ENCODE data around the gene NRP2. TPM values are rescaled to one million over a fixed set of nuclear protein-coding genes. Genes with fewer than 3 reads are reported as not detected.

The NRP2 gene
- total RNA-seq, 1 donor from 2014 or later, result 7.7 TPM

- ATAC-seq, result peak; percentile 31
- DNase-seq (ENCODE audit: low spot score), result no peak
These were observed 44.2 kb downstream of the NRP2 start for GRCh38 chr2:205726506-205726905.

DNA sequence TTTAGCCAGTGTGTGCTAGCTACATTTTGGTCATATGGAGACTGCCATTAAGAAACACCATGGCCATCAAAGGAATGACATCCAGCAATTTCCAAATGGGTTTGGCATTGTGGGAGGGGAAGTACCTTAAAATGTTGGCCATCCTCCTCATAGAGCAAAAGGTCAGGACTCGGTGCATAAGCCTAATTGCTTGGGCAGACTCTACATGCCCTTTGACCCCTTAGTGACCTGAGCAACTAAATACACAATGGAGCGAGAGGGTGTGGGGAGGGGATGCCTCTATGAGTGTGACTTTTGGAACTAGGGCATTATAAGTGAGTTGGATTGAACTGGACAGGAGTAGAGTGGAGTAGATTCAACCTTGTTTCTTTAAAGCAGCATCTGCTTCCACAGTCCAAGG, 44.9 kb downstream of the NRP2 start:
- DNase-seq (ENCODE audit: low spot score), result peak; percentile 80
- peak; percentile 95 for ATAC-seq

DNA sequence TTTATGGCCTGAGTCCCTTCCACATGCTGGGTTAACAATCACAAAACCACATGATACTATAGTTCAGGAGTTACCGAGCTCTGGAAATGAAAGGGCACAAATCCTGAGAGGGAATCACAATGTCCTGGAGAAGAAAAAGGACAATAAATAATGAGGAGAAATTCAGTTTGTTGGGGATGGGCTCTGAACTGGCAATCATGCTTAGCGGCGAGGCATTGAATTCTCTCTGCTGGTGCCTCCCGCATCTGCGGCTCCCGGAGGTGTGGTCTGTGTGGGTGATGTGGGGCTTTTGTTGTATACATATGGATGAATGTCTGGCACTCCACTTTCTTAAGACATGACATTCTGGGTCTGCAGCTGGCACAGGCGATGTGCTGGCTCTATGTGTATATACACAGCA, 46.1 kb downstream of the NRP2 start:
- ATAC-seq (no peak), DNase-seq (ENCODE audit: low spot score) (no peak)

DNA sequence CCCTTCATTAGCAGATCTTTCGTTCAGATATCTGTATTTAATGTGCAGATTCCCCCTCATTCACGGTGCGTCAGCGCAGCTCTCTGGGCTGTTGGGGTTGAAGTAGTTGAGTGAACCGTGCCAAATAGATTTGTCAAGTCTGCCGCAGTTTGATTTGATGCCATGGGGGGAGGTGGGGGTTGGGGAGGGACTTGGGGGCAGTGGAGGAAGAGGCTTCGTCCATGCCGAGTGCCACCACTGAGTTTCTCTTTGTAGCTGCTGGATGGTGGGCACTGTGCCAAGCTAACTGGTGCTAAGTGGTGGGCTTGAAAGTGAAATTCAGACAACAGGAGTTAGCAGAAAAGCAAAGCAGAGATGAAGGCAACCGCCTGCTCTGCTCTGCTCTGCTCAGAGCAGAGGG, 47.9 kb downstream of the NRP2 start:
- DNase-seq (ENCODE audit: low spot score) (no peak), ATAC-seq (no peak)

- ATAC-seq (peak; percentile 3), DNase-seq (ENCODE audit: low spot score) (no peak)
These were observed 48.6 kb downstream of the NRP2 start for GRCh38 chr2:205730701-205731582.

DNA sequence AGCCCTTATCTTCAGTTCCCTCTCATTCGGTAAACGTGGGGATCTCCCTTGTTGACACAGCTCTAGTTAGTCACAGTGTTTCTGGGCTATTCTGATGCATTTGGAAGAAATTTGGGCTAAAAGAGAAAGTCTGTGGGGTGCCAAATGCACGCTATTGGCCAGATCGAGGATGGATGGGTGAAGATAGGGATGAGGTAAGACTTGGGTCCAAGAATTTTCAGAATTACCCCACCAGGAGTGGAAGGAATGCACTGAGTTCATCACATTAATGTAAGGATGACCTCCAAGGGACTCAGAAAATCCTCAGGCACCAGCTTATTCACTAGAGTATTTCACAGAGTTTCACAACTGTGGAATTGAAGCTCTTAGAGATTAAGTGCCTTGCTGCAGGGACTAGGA, 49.3 kb downstream of the NRP2 start:
- DNase-seq (ENCODE audit: low spot score), result no peak
- no peak for ATAC-seq

DNA sequence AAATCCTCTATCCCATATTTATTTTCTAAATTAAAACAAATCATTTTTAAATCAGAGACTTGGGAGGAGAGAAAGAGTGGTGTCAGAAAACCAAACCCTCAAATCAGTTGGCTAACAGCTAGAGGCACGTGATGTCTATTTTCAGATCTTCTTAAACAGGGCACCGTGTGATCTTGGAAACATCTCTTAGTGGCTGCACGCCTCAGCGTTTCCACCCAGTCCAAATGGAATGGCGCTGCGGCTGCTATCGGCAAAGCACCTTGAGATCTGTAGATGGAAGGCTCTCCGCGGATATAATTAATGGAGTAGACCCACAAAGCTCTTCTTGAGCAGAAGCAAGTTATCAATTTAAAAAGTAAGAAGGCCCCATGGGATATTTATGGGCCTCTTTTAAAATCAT, 50.0 kb downstream of the NRP2 start:
- ATAC-seq, result no peak
- no peak for DNase-seq (ENCODE audit: low spot score)

- no peak for ATAC-seq
- no peak for DNase-seq (ENCODE audit: low spot score)
These were observed 50.8 kb downstream of the NRP2 start for GRCh38 chr2:205733082-205733481.

DNA sequence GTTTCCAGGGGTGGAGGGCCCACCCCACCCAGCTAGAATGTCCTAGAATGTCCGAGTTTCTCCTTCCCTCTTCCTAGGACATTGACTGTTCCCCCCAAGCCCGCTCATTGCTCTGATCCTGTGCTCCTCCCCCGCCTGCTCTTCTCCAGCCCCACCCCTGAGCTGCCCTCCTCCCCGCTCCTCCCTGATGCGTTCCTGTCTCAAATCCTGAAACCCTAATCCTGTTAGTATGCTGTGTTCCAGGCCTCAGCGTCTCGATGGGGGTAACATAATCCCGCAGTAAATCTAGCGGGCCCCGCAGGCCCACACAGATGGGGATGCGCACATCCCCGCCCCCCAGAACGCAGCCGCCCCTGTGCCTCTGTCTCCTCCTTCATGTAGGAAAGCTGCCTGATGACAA, 51.3 kb downstream of the NRP2 start:
- DNase-seq (ENCODE audit: low spot score), result no peak

DNA sequence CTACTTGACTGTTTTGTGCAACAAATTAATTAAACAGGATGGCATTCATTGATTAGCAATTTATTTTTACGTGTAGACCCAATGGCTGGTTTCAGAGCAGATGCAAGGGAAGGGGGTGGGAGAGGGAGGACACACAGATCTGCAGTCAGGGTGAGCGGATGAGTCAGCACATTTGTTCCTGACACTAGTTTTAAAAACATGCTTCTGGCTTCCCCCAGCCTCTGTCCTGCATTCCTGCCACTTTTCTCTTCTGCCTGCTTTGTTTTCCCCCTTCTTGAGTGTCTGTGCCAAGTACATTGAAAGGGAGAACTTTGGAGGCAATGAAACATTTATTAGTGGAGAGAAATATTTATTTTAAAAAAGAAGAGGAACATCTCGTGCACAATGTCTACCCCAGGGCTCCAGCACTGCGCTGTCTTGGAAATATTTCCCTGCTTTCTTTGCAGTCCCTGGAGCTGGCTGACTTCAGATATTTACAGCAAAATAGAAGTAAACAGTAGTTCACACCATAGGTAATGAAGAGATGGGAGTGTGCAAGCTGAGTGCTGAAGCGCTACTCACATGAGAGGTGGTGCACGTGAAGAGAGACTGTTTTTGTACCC, 52.2 kb downstream of the NRP2 start:
- peak; percentile 61 for ATAC-seq
- DNase-seq (ENCODE audit: low spot score), result no peak

More for the DNA sequence above, 51.3 kb downstream of the NRP2 start:
- no peak for ATAC-seq

GRCh38 chr2:205738117-205738968, 56.0 kb downstream of the NRP2 start:
- ATAC-seq (peak; percentile 57), DNase-seq (ENCODE audit: low spot score) (no peak)

- ATAC-seq (no peak), DNase-seq (ENCODE audit: low spot score) (no peak)
These were observed 57.3 kb downstream of the NRP2 start for GRCh38 chr2:205739620-205740019.

- no peak for DNase-seq (ENCODE audit: low spot score)
- no peak for ATAC-seq
These were observed 58.1 kb downstream of the NRP2 start for GRCh38 chr2:205740381-205740780.

DNA sequence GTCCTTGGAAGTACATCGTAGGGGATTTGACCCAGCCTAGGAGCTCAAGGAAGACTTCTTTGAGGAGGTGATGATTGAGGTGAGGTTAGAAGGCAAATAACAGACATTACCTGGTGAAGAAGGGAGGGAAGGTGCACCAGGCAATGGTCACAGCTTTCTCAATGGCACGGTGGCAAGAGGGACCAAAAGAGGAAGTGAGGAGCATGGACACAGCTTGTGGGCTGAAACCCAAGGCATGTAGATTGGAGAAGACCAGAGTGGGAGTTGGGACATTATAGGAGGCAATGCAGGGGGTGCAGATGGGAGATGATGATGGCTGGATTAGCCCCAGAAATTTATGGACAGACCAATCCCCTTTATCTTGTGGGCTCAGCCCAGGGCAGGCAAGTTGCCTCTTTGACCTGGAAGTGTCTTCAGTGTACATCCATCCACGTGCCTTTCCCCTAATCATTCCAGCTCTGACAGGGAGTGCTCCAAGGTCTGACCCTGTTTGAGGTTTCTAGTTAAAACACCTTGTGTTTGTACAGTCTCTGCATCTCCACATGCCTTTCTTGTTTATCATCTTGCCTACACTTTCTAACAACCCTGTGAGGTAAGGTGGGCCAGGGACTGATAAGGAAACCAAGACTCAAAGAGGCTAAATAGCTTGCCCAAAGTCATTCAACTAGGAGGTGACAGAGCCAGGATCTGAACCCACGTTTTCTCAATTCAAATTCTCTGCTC, 59.1 kb downstream of the NRP2 start:
- no peak for ATAC-seq
- no peak for DNase-seq (ENCODE audit: low spot score)

- ATAC-seq, result no peak
- no peak for DNase-seq (ENCODE audit: low spot score)
These were observed 60.8 kb downstream of the NRP2 start for GRCh38 chr2:205743137-205743536.

DNA sequence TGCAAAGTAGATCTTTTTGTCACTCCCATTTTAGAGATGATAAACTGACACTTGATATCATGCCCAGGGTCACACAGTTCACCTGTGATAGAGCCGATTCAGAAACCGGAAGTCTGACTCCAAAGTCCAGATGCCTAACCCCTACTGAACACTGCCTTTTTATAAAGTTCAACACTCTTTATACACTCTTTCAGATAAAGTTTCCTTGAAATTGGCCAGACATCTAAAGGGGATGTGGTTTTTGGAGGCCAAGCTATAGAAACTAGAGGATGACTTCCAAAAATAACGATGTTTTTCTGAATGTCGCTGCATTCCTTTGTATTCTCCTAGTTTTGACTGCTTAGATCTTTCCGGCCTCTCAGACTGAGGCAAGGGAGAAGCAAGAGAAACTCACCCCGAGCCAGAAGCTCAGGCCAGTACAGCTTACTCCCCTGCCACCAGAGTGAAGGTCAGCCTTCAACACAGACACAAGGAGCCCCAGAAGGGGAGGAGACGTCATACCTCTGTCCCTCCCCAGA, 61.8 kb downstream of the NRP2 start:
- DNase-seq (ENCODE audit: low spot score) (peak; percentile 58), ATAC-seq (peak; percentile 86)

GRCh38 chr2:205745661-205746419, 63.5 kb downstream of the NRP2 start:
- ATAC-seq, result no peak
- no peak for DNase-seq (ENCODE audit: low spot score)

- ATAC-seq (no peak), DNase-seq (ENCODE audit: low spot score) (no peak)
These were observed 64.1 kb downstream of the NRP2 start for GRCh38 chr2:205746420-205746785.

DNA sequence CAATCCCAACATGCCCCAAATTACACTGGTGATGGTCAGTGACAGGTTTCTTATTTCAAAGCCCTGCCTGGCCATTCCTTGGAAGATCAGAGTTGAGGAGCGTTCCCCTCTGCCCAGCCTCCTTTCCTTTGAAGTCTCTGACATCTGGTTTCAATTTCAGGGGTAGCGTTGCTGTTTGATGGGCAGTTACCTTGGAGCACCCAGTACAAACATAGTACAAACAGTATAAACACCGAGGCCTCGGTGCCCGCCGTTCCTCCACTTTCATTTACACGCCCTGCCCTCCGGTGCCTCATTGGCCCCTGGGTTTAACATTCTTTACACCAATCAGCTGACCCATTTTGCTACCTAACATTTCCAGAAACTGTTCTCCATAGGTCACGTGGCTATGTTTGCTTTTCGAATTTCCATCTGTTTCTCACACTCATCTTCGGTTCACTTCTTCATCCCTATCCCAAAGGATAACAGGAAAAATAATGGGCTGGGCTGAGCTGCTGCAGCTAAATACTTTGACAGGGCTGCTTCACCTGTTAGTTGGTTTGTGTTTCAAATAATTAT, 65.6 kb downstream of the NRP2 start:
- ATAC-seq, result no peak
- no peak for DNase-seq (ENCODE audit: low spot score)

GRCh38 chr2:205748639-205749038, 66.3 kb downstream of the NRP2 start:
- DNase-seq (ENCODE audit: low spot score) (no peak), ATAC-seq (no peak)

All from left lobe of liver (tissue), 2 donors.